ENCODE results near the gene TRAPPC8. TPM values are rescaled to one million over a fixed set of nuclear protein-coding genes. Genes with fewer than 3 reads are reported as not detected.

TRAPPC8 gene
- total RNA-seq, 2 experiments from 2014 or later: 24.4 to 26.3 TPM

DNA sequence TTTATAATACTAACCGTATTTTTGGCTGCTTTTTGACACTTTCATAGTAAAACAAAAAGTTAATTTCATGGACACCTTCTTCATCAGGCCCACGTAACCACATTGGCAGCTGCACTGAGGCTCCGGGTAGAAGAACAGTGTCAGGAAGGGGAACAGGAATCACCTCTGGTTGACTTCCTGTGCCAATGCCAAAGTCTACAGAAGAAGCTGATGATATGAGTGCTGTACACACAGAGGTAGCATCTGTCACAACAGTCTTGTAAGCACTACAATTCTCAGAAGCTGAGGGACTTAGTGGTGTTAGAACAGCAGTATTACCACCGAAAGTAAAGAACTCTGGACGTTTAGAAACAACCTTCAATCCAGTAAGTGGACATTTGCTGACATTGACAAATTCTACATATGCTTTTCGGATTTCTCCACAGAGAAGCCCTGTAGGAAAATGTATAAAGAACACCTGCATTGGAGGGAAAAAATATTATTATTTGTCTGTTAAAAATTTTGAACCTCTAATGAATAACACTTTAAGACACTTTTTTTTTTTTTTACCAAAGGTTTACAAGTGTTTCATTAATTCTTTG lies 85.3 kb downstream of the TRAPPC8 start:
- POLR2A ChIA-PET: no interaction called here
- no peaks in the 10 kb centered on the region for H3K9me3 ChIP-seq (ENCODE audit: control insufficient read depth in 1 of 2, insufficient read depth in 1 of 2, low read length in 2 of 2)

DNA sequence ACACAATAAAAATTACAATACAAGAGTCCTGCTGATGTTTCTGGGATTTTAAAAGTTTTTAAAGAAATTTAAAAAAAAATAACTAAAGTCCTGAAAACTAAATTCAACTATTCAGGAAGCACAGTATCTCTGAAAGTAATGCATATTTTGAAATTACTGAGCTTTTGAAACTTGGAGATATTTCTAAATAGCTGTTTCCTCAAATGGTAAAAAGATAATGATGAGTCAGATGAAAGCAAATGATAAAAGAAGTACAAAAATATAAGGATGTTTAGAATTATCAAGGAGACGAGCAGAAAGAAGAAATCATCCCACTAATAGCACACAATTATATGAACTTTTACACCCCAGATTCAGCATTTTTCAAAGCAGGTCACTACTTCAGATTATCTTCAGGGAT lies 92.1 kb downstream of the TRAPPC8 start:
- no peak overlapping the region for H3K4me3 ChIP-seq (ENCODE audit: low read length)
- CTCF ChIA-PET: interaction anchor here (0.6 kb wide), 1 partner anchor 55 kb away, joined by 3 read pairs; no protein-coding TSS in a partner anchor
- DNase-seq: no peak
- POLR2A ChIA-PET: no interaction called here
- no peaks in the 10 kb centered on the region for H3K9me3 Mint-ChIP-seq
- H3K27me3 Mint-ChIP-seq: no peaks in the 10 kb centered on the region
- peaks cover 68% of the 10 kb centered on the region for H3K36me3 ChIP-seq (ENCODE audit: insufficient read depth, low read length)
- TF ChIP-seq, protein P1, sequence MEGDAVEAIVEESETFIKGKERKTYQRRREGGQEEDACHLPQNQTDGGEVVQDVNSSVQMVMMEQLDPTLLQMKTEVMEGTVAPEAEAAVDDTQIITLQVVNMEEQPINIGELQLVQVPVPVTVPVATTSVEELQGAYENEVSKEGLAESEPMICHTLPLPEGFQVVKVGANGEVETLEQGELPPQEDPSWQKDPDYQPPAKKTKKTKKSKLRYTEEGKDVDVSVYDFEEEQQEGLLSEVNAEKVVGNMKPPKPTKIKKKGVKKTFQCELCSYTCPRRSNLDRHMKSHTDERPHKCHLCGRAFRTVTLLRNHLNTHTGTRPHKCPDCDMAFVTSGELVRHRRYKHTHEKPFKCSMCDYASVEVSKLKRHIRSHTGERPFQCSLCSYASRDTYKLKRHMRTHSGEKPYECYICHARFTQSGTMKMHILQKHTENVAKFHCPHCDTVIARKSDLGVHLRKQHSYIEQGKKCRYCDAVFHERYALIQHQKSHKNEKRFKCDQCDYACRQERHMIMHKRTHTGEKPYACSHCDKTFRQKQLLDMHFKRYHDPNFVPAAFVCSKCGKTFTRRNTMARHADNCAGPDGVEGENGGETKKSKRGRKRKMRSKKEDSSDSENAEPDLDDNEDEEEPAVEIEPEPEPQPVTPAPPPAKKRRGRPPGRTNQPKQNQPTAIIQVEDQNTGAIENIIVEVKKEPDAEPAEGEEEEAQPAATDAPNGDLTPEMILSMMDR (IDR thresholded peaks at IDR 0.05): no peak
- H3K4me1 ChIP-seq (ENCODE audit: insufficient read depth, low read length): no peaks in the 10 kb centered on the region
- H3K27me3 ChIP-seq (ENCODE audit: control insufficient read depth in 1 of 2, insufficient read depth in 2 of 2, low read length in 2 of 2): no peaks in the 10 kb centered on the region
- ATAC-seq (ENCODE audit: poor library complexity): no peak
- H3K4me1 Mint-ChIP-seq (ENCODE audit: low read depth): no peaks in the 10 kb centered on the region
- no peak overlapping the region for H3K27ac Mint-ChIP-seq
- intact Hi-C loops (cut with DNase I, micrococcal nuclease): loop anchor here in 1 of 2 experiments (5.0 kb wide), 1 partner anchor 106 kb away; no protein-coding TSS in a partner anchor
- H3K9me3 ChIP-seq (ENCODE audit: control insufficient read depth in 1 of 2, insufficient read depth in 1 of 2, low read length in 2 of 2): no peaks in the 10 kb centered on the region
- peaks cover 91% of the 10 kb centered on the region for H3K36me3 Mint-ChIP-seq (ENCODE audit: low read depth)
- H3K27ac ChIP-seq (ENCODE audit: low read depth in 1 of 2, low read length in 2 of 2): no peak overlapping the region
- no peak overlapping the region for H3K4me3 Mint-ChIP-seq

More for the DNA sequence above, 85.3 kb downstream of the TRAPPC8 start:
- peaks cover 95% of the 10 kb centered on the region for H3K36me3 Mint-ChIP-seq (ENCODE audit: low read depth)
- no peak overlapping the region for H3K4me3 ChIP-seq (ENCODE audit: low read length)
- intact Hi-C loops (cut with DNase I, micrococcal nuclease): no loop called here
- H3K27ac ChIP-seq (ENCODE audit: low read depth in 1 of 2, low read length in 2 of 2): no peak overlapping the region
- H3K27me3 ChIP-seq (ENCODE audit: control insufficient read depth in 1 of 2, insufficient read depth in 2 of 2, low read length in 2 of 2): no peaks in the 10 kb centered on the region
- no peaks in the 10 kb centered on the region for H3K4me1 Mint-ChIP-seq (ENCODE audit: low read depth)
- DNase-seq (no peak), ATAC-seq (ENCODE audit: poor library complexity) (no peak)
- H3K4me1 ChIP-seq (ENCODE audit: insufficient read depth, low read length): no peaks in the 10 kb centered on the region
- CTCF ChIA-PET: no interaction called here
- no peaks in the 10 kb centered on the region for H3K27me3 Mint-ChIP-seq
- peaks cover 70% of the 10 kb centered on the region for H3K36me3 ChIP-seq (ENCODE audit: insufficient read depth, low read length)
- no peaks in the 10 kb centered on the region for H3K9me3 Mint-ChIP-seq
- no peak overlapping the region for H3K27ac Mint-ChIP-seq
- no peak overlapping the region for H3K4me3 Mint-ChIP-seq
- TF ChIP-seq, protein P1 (IDR thresholded peaks at IDR 0.05): no peak

DNA sequence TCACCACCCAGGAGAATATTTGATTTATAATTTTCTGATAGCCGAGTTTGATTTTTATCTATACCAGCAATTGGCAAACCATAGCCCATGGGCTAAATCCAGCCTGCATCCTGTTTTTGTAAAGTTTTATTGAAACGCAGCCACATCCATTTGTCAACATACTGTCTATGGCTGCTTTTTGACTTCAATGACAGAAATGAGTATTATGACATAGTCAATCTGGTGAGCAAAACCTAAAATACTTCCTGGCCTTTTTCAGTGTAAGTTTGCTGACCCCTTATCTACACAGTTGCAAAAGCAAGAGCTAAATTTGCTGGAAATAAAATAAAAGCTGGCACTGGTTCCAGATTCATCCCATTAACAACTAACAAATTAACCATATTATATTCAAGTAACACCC lies 102.4 kb downstream of the TRAPPC8 start:
- Mint-ChIP-seq H3K27ac (no peak overlapping the region), H3K4me3 (no peak overlapping the region), H3K36me3 (ENCODE audit: low read depth) (peaks cover 87% of the 10 kb centered on the region), H3K9me3 (no peaks in the 10 kb centered on the region), H3K27me3 (no peaks in the 10 kb centered on the region), H3K4me1 (ENCODE audit: low read depth) (no peaks in the 10 kb centered on the region)
- Histone ChIP-seq H3K27me3 (ENCODE audit: control insufficient read depth in 1 of 2, insufficient read depth in 2 of 2, low read length in 2 of 2) (no peaks in the 10 kb centered on the region), H3K4me3 (ENCODE audit: low read length) (no peak overlapping the region), H3K9me3 (ENCODE audit: control insufficient read depth in 1 of 2, insufficient read depth in 1 of 2, low read length in 2 of 2) (no peaks in the 10 kb centered on the region), H3K27ac (ENCODE audit: low read depth in 1 of 2, low read length in 2 of 2) (no peak overlapping the region), H3K4me1 (ENCODE audit: insufficient read depth, low read length) (no peaks in the 10 kb centered on the region), H3K36me3 (ENCODE audit: insufficient read depth, low read length) (peaks cover 47% of the 10 kb centered on the region)
- ChIA-PET POLR2A (no interaction called here), CTCF (interaction anchor here (1.5 kb wide), 1 partner anchor 136 kb away, joined by 3 read pairs; no protein-coding TSS in a partner anchor)
- TF ChIP-seq, protein P1 (IDR thresholded peaks at IDR 0.05): no peak
- no peak for ATAC-seq (ENCODE audit: poor library complexity)
- no peak for DNase-seq
- intact Hi-C loops (cut with DNase I, micrococcal nuclease): no loop called here

All from CD4-positive, alpha-beta T cell (primary cell).